Measurements from ENCODE around the gene BST1. TPM values are rescaled to one million over a fixed set of nuclear protein-coding genes. Genes with fewer than 3 reads are reported as not detected.
A peak's percentile ranks its signal among the peaks of the same experiment; 100 is the strongest.

The BST1 gene
- total RNA-seq, 4 donors from 2014 or later: 2.0 to 7.5 (median 5.5) TPM

- Histone ChIP-seq H3K4me1 (peaks cover 0 to 6% of the 10 kb centered on the region in 2 donors), H3K36me3 (no peaks in the 10 kb centered on the region), H3K27ac (no peak overlapping the region), H3K4me3 (replicated peaks in 1 of 3) (no peak overlapping the region), H3K9me3 (no peaks in the 10 kb centered on the region), H3K27me3 (no peaks in the 10 kb centered on the region)
- no peak for DNase-seq
- TF ChIP-seq POLR2A (IDR thresholded peaks at IDR 0.05) (no peak), CTCF (IDR thresholded peaks at IDR 0.05) (no peak)
- WGBS, 2 donors: 83 to 85% methylated on average over 5 of the region's 5 CpGs
- intact Hi-C loops (cut with DNase I): no loop called here
These were observed 14.8 kb upstream of the BST1 start for GRCh38 chr4:15688051-15688450.

GRCh38 chr4:15689540-15689939, 13.3 kb upstream of the BST1 start:
- no peak overlapping the region for H3K4me3 ChIP-seq (replicated peaks in 1 of 3)
- no peak for DNase-seq
- H3K4me1 ChIP-seq: peaks cover 0 to 3% of the 10 kb centered on the region in 2 donors
- H3K36me3 ChIP-seq: no peaks in the 10 kb centered on the region
- intact Hi-C loops (cut with DNase I): no loop called here
- no peak overlapping the region for H3K27ac ChIP-seq
- no peaks in the 10 kb centered on the region for H3K9me3 ChIP-seq
- H3K27me3 ChIP-seq: no peaks in the 10 kb centered on the region
- WGBS, 2 donors: 89 to 94% methylated on average over 2 of the region's 2 CpGs
- TF ChIP-seq CTCF (IDR thresholded peaks at IDR 0.05) (no peak), POLR2A (IDR thresholded peaks at IDR 0.05) (no peak)

- WGBS, 2 donors: 68 to 81% methylated on average over 7 of the region's 7 CpGs
- TF ChIP-seq POLR2A (IDR thresholded peaks at IDR 0.05) (no peak), CTCF (IDR thresholded peaks at IDR 0.05) (no peak)
- Histone ChIP-seq H3K27me3 (no peaks in the 10 kb centered on the region), H3K4me1 (peaks cover 0 to 3% of the 10 kb centered on the region in 2 donors), H3K4me3 (replicated peaks in 1 of 3) (no peak overlapping the region), H3K36me3 (no peaks in the 10 kb centered on the region), H3K27ac (no peak overlapping the region), H3K9me3 (no peaks in the 10 kb centered on the region)
- DNase-seq: no peak
- intact Hi-C loops (cut with DNase I): no loop called here
These were observed 12.7 kb upstream of the BST1 start for GRCh38 chr4:15690020-15690809.

- Histone ChIP-seq H3K9me3 (no peaks in the 10 kb centered on the region), H3K27me3 (no peaks in the 10 kb centered on the region), H3K36me3 (no peaks in the 10 kb centered on the region), H3K4me3 (replicated peaks in 1 of 3) (no peak overlapping the region), H3K27ac (peak overlapping the region in 1 of 3 donors; percentile 7), H3K4me1 (peaks cover 0 to 3% of the 10 kb centered on the region in 2 donors)
- intact Hi-C loops (cut with DNase I): no loop called here
- DNase-seq: no peak
- 73 to 84% methylated on average over 3 of the region's 3 CpGs for WGBS, 2 donors
- TF ChIP-seq POLR2A (IDR thresholded peaks at IDR 0.05): no peak
- no peak for TF ChIP-seq CTCF (IDR thresholded peaks at IDR 0.05)
These were observed 11.3 kb upstream of the BST1 start for GRCh38 chr4:15691346-15692135.

- 94 to 95% methylated on average over 2 of the region's 2 CpGs for WGBS, 2 donors
- H3K4me1 ChIP-seq: peaks cover 0 to 3% of the 10 kb centered on the region in 2 donors
- no peaks in the 10 kb centered on the region for H3K36me3 ChIP-seq
- H3K27me3 ChIP-seq: no peaks in the 10 kb centered on the region
- no peaks in the 10 kb centered on the region for H3K9me3 ChIP-seq
- no peak for DNase-seq
- H3K27ac ChIP-seq: no peak overlapping the region
- intact Hi-C loops (cut with DNase I): no loop called here
- no peak for TF ChIP-seq POLR2A (IDR thresholded peaks at IDR 0.05)
- no peak for TF ChIP-seq CTCF (IDR thresholded peaks at IDR 0.05)
- H3K4me3 ChIP-seq (replicated peaks in 1 of 3): no peak overlapping the region
These were observed 10.3 kb upstream of the BST1 start for GRCh38 chr4:15692602-15693001.
